NT2/D1 (cell line): ENCODE data around the gene PHYHIPL.

Experiments
- SUZ12 ChIP-seq: IDR thresholded peaks from 2 replicates; pipeline ENCODE4 v1.6.1; 2011; ENCODE audit not compliant: insufficient read length, insufficient read depth; ENCODE audit errors: extremely low read depth
- YY1 ChIP-seq: IDR thresholded peaks from 2 replicates; pipeline ENCODE4 v1.6.1; 2011; ENCODE audit not compliant: insufficient read length, insufficient read depth
- ZNF274 ChIP-seq: IDR thresholded peaks from 2 replicates; pipeline ENCODE4 v1.6.1; 2011; ENCODE audit warnings: mild to moderate bottlenecking, low read depth, low read length

DNA sequence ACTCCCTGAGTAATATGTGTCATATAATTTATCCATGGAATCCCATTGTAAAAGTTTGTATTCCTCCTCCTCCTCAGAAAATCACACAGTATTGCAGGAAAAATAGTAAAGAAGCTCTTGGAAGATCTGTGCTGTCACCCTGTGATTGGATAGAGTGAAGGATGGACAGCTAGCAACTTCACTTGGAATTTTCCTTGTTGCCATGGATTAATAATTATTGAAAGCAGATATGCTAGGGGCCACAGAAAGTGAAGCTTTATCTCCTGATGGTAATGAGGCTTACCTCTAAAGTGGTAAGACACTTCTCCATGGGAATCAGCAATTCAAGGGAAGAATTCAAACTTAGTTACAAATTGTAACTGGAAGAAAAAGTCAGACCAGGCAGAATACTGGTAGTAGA, 48.8 kb downstream of the PHYHIPL start:
- TF ChIP-seq SUZ12 (no peak), YY1 (no peak), ZNF274 (no peak)
